AG04450 (cell line): ENCODE data around the gene USP37. TPM values are rescaled to one million over a fixed set of nuclear protein-coding genes. Genes with fewer than 3 reads are reported as not detected.
"Not testable (repeated sequence)": the region's sequence is repeated elsewhere in the genome, so short reads cannot be mapped to it uniquely, and the experiment has no call there.

Experiments
- CTCF ChIA-PET: fragments of 300-600, 350-600 bp; formaldehyde crosslinking; extraction: SDS; loops from one replicate; lab custom pipeline; 2022; ENCODE audit warnings: antibody characterized with exemption, inconsistent platforms; lab: Charles Lee
- POLR2A ChIA-PET: fragments of 350-600 bp; formaldehyde crosslinking; extraction: SDS; loops from one replicate; lab custom pipeline; 2021; ENCODE audit warnings: antibody characterized with exemption, inconsistent platforms; lab: Yijun Ruan, JAX
- DNase-seq: peaks from one replicate; pipeline ENCODE4 v3.0.0-alpha.2; 2011; ENCODE audit warnings: low read depth, low spot score
- H3K27ac ChIP-seq: one replicate; pipeline ENCODE4 v1.5.1; 2012; ENCODE audit warnings: low read depth, low read length, control low read depth
- H3K27me3 ChIP-seq: one replicate; pipeline ENCODE4 v1.6.0; 2012; ENCODE audit warnings: low read length; ENCODE audit not compliant: control insufficient read depth, insufficient read depth
- H3K4me3 ChIP-seq: 2 replicates; pipeline ENCODE4 v1.5.1; 2011; ENCODE audit warnings: mild to moderate bottlenecking, low read depth, low read length, control low read depth
- H3K9me3 ChIP-seq: 2 replicates; pipeline ENCODE4 v1.5.1; 2012; ENCODE audit warnings: low read length; ENCODE audit not compliant: control insufficient read depth, insufficient read depth
- CTCF ChIP-seq: IDR thresholded peaks from 2 replicates; pipeline ENCODE4 v1.5.1; 2011; ENCODE audit warnings: low read depth, low read length, control low read depth, inconsistent platforms
- polyA plus RNA-seq: library from polyadenylated mRNA; depleted of rRNA; stranded (reverse); fragments of >200 nt; gene quantifications from 2 replicates; pipeline ENCODE4 v1.2.3, GENCODE V29; 2011

USP37 gene
- polyA plus RNA-seq, 1 experiment = 4.9 TPM

- no peak overlapping the region for H3K4me3 ChIP-seq
- no peak for TF ChIP-seq CTCF
- no peak for DNase-seq
- H3K27me3 ChIP-seq = no peaks in the 10 kb centered on the region
- CTCF ChIA-PET = interaction anchor here (0.6 kb wide), 1 partner anchor 40 kb away, joined by 3 read pairs; no protein-coding TSS in a partner anchor
- POLR2A ChIA-PET = no interaction called here
- no peaks in the 10 kb centered on the region for H3K9me3 ChIP-seq
- H3K27ac ChIP-seq = no peak overlapping the region
Measured at GRCh38 chr2:218546012-218546411, 22.1 kb downstream of the USP37 start.

- Histone ChIP-seq H3K27me3 (no peaks in the 10 kb centered on the region), H3K9me3 (no peaks in the 10 kb centered on the region), H3K4me3 (no peak overlapping the region), H3K27ac (no peak overlapping the region)
- peak; percentile 23 for DNase-seq
- POLR2A ChIA-PET = no interaction called here
- CTCF ChIA-PET = no interaction called here
- TF ChIP-seq CTCF = no peak
Measured at GRCh38 chr2:218540015-218540414, 28.1 kb downstream of the USP37 start.

GRCh38 chr2:218536804-218537494, 31.2 kb downstream of the USP37 start:
- no peaks in the 10 kb centered on the region for H3K9me3 ChIP-seq
- H3K27ac ChIP-seq = no peak overlapping the region
- TF ChIP-seq CTCF = no peak
- CTCF ChIA-PET = no interaction called here
- DNase-seq = no peak
- POLR2A ChIA-PET = no interaction called here
- no peak overlapping the region for H3K4me3 ChIP-seq
- H3K27me3 ChIP-seq = no peaks in the 10 kb centered on the region

GRCh38 chr2:218529990-218530389, 38.2 kb downstream of the USP37 start:
- TF ChIP-seq CTCF = no peak
- Histone ChIP-seq H3K4me3 (no peak overlapping the region), H3K9me3 (peaks cover 5% of the 10 kb centered on the region), H3K27ac (no peak overlapping the region), H3K27me3 (no peaks in the 10 kb centered on the region)
- ChIA-PET CTCF (no interaction called here), POLR2A (no interaction called here)
- no peak for DNase-seq

- H3K4me3 ChIP-seq, POLR2A ChIA-PET, H3K27me3 ChIP-seq, H3K9me3 ChIP-seq, H3K27ac ChIP-seq, DNase-seq: not testable (repeated sequence)
- CTCF ChIA-PET = interaction anchor here (1.2 kb wide), 1 partner anchor 159 kb away, joined by 3 read pairs; no protein-coding TSS in a partner anchor
Measured at GRCh38 chr2:218528409-218528808, 39.7 kb downstream of the USP37 start.
